ENCODE results near the gene DLG2.
"Not testable (repeated sequence)": the region's sequence is repeated elsewhere in the genome, so short reads cannot be mapped to it uniquely, and the experiment has no call there.

DNA sequence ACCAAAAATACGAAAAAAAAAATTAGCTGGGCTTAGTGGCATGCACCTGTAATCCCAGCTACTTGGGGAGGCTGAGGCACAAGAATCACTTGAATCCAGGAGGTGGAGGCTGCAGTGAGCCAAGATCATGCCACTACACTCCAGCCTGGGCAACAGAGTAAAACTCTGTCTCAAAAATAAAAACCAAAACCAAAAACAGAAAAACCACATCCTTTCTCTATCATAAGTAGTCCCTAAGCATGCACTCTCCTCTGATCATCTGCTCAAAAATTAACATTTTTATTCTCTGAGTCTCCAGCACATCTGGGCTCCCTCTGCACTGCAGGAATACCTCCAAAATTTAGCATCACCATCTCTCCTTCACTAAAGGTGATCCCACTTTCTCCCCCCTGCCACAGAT, 516.9 kb downstream of the DLG2 start:
- TF ChIP-seq, protein P1, sequence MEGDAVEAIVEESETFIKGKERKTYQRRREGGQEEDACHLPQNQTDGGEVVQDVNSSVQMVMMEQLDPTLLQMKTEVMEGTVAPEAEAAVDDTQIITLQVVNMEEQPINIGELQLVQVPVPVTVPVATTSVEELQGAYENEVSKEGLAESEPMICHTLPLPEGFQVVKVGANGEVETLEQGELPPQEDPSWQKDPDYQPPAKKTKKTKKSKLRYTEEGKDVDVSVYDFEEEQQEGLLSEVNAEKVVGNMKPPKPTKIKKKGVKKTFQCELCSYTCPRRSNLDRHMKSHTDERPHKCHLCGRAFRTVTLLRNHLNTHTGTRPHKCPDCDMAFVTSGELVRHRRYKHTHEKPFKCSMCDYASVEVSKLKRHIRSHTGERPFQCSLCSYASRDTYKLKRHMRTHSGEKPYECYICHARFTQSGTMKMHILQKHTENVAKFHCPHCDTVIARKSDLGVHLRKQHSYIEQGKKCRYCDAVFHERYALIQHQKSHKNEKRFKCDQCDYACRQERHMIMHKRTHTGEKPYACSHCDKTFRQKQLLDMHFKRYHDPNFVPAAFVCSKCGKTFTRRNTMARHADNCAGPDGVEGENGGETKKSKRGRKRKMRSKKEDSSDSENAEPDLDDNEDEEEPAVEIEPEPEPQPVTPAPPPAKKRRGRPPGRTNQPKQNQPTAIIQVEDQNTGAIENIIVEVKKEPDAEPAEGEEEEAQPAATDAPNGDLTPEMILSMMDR (IDR thresholded peaks at IDR 0.05) = not testable (repeated sequence)
- not testable (repeated sequence) for TF ChIP-seq POLR2A (IDR thresholded peaks at IDR 0.05)
